Prostate gland (tissue), 2 donors: Measurements from ENCODE around the gene ZNF827.

Experiments
- CTCF ChIP-seq, 4 experiments: fragments of 200-600 bp in 2 of 4; fragments of 450-650 bp in 2 of 4; sonication (generic) in 2 of 4; IDR thresholded peaks; 1 replicate in 3 of 4; 2 replicates in 1 of 4; pipeline ENCODE4 v1.5.1; 2016 to 2019; ENCODE audit warnings: antibody characterized with exemption in 4 of 4, mild to moderate bottlenecking in 2 of 4, moderate library complexity in 2 of 4
- POLR2A ChIP-seq: fragments of 450-650 bp; IDR thresholded peaks from one replicate; pipeline ENCODE4 v1.6.1; 2016; ENCODE audit warnings: antibody characterized with exemption, mild to moderate bottlenecking

GRCh38 chr4:145936997-145937901, 1.4 kb downstream of the ZNF827 start:
- no peak for TF ChIP-seq CTCF (IDR thresholded peaks at IDR 0.05)
- peak; percentile 54 for TF ChIP-seq POLR2A
